Right lung (tissue), 5 donors: ENCODE measurements around the gene PHACTR1. TPM values are rescaled to one million over a fixed set of nuclear protein-coding genes. Genes with fewer than 3 reads are reported as not detected.

Source experiments
- DNase-seq, 2 donors: peaks; one replicate each; pipeline ENCODE4 v3.0.0-alpha.2; 2013
- polyA plus RNA-seq, 5 donors: library from polyadenylated mRNA; unstranded; fragments of 120-200 nt; gene quantifications; one replicate each; pipeline versions ENCODE4 v1.2.1 to v1.2.3, GENCODE V29; 2013; ENCODE audit warnings: inconsistent platforms in 1 of 5, low replicate concordance in 1 of 5; ENCODE audit not compliant: insufficient read length in 5 of 5, insufficient read depth in 1 of 5

Gene PHACTR1
- polyA plus RNA-seq, 5 donors = 11.1 to 16.5 (median 14.5) TPM

DNA sequence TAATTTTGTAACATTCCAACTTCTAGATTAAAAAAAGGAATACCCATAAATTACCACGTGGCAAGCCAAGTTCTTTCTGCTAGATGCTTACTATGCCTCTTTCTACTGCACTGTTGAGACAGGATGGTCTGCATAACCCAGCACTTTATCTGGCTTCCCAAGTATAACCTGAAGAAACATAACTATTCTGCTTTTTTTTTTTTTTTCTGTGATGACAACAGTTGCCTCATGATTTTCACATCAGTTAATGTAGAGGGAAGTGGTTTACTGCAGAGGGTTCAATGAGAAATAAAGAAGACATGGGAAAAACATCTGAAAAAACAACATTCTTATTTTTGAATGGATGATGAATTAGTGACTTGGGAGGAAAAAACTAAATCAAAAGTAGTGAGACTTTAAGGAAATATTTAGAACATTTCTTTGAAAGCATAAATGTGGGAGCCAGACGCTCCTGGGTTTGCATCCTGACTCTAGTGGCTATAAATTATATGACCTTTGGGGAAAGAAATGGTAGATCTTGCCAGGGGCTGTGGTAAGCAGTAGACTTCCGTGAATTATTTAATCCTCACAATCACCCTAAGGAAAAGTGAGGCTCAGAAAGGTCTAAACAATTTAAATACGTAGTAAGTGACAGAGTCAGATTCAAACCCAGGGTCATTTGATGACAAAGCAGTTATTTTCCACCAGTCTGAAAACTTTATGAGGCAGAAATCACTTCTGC is 230.7 kb downstream of the PHACTR1 start:
- no peak for DNase-seq

- DNase-seq = no peak
These were observed 231.4 kb downstream of the PHACTR1 start for GRCh38 chr6:12947967-12948366.

GRCh38 chr6:12950976-12951375 is 234.4 kb downstream of the PHACTR1 start:
- no peak for DNase-seq

GRCh38 chr6:12951415-12951814 is 234.8 kb downstream of the PHACTR1 start:
- no peak for DNase-seq

DNA sequence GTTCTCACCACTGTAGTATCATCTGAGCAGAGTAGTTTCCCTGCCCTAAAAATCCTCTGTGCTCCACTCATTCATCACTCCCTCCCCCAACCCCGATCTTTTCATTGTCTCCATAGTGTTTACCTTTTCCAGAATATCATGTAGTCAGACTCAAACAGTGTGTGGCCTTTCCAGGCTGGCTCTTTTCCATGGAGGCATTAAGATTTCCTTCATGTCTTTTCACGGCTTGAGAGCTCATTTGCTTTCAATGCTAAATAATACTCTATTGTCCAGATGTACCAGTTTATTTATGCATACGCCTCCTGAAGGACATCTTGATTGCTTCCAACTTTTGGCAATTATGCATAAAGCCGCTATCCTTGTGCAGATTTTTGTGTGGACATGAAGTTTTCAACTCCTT is 235.8 kb downstream of the PHACTR1 start:
- DNase-seq = no peak

DNA sequence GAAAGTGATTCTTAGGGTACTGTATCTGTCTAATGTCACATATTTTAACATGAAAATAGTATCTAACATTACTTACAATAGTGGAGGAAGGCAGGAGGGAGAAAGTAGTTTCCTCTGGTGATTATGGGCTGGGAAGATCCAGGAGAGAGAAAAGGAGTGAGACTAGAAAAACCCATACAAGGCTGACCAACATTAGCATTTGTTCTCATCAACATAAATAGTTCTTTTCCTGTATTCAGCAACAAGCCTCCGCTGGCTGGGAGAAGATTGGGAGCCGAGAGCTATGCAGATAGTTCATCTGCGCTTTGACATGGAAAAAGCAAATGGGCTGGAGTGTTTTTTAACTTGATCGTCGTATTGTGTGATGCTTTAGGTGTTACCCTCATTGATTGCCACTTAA is 239.4 kb downstream of the PHACTR1 start:
- no peak for DNase-seq

- DNase-seq = no peak
These were observed 240.4 kb downstream of the PHACTR1 start for GRCh38 chr6:12956991-12957320.

DNA sequence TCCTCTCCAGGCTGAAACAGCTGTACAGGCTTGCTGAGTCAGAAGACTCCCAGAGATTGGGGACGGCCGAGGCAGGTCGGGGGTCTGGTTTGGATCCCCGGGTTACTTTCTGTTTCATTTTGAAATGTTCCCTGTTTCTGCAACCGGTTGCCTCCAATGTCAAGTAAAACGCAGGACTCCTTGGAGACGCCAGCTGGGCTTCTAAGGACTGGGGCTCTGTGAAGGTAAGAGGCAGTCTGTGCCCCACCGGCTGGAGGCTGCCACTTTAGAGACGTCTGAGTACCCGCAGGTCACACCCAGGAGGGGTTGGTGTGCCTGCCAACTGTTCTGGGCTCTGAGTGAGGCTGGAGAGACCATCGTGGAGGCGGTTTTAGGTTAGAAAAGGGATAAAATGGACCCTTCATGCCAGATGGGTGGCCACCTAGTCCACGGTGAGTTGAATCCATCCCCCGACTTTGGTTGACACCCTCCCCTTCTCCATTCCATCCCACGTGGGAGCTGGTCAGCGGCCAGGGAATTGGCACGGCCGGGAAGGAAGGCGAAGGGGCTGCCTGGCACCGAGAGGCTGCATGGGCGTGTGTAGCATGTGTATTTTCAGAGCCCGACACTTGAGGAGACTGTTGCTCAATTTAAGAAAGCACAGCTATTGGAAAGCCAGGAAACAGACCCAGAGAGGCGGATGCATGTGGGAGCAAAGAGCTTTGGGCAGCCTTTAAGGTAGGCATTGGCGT is 240.9 kb downstream of the PHACTR1 start:
- DNase-seq = peak; percentile 66 to 67

GRCh38 chr6:12958052-12958706 is 241.6 kb downstream of the PHACTR1 start:
- no peak for DNase-seq

DNA sequence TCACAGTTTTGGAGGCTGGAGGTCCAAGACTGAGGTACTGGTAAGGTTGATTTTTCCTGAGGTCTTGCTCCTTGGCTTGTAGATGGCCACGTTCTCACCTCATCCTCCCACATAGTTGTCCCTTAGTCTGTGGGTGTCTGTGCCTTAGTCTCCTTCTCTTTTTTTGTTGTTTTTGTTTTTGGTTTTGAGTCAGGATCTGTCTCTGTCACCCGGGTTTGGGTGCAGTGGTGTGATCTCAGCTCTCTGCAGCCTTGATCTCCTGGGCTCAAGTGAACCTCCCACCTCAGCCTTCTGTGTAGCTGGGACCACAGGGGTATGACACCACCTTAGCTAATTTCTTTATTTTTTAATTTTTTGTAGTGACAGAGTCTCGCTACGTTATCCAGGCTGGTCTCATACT is 245.2 kb downstream of the PHACTR1 start:
- no peak for DNase-seq

- DNase-seq = no peak
These were observed 246.0 kb downstream of the PHACTR1 start for GRCh38 chr6:12962529-12962928.

GRCh38 chr6:12962987-12963386 is 246.4 kb downstream of the PHACTR1 start:
- no peak for DNase-seq

- peak in 1 of 2 donors; percentile 23 for DNase-seq
These were observed 247.0 kb downstream of the PHACTR1 start for GRCh38 chr6:12963567-12963966.

DNA sequence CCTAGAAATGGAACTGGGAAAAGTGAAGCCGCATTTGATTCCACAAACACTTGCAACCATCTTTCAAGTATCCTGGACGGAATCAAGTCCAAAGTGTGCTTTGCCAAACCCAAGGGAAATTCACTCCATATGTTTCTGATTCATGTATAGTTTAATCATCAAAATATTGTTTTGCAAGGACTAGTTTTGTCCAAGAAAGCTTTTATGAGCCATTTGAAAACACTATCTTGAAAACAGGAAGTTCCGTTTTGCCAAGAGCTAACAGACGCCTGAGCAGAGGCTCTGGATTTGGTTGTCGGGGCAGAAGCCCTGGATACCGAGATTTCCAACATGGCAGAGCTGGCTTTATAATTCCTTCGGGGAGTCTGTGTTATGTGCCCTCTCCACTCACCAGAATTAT is 251.1 kb downstream of the PHACTR1 start:
- no peak for DNase-seq

GRCh38 chr6:12968290-12968689 is 251.7 kb downstream of the PHACTR1 start:
- no peak for DNase-seq

DNA sequence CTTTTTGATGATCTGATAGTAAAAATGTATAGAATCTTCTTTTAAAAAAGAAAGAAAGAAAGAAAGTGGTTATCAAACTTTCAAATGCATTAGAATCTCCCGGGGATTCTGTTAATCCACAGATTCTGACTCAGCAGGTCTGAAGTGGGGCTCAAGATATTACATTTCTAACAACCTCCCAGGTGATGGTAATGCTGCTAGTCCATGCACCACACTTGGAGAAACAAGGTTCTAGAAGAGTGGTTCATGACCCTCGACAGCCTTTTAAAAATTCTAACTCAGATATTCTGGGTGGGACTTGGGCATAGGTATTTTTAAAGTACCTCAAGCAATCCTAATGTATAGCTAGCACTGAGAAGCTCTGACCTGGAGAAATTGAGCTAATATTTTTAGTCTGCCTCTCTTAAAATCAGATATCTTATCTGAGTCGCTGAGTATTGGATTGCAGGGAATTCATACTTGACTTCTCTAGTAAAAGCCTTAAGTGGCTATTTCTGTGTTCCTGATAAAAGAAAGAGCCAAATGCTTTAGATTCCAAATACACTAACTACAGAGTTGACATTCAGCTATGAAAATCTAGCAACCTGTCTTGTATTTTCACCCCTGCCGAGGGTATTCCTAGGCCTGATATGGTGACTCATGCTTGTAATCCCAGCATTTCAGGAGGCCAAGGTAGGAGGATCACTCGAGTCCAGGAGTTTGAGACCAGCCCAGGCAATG is 252.4 kb downstream of the PHACTR1 start:
- peak in 1 of 2 donors; percentile 17 for DNase-seq

- DNase-seq = no peak
These were observed 253.4 kb downstream of the PHACTR1 start for GRCh38 chr6:12969966-12970365.

DNA sequence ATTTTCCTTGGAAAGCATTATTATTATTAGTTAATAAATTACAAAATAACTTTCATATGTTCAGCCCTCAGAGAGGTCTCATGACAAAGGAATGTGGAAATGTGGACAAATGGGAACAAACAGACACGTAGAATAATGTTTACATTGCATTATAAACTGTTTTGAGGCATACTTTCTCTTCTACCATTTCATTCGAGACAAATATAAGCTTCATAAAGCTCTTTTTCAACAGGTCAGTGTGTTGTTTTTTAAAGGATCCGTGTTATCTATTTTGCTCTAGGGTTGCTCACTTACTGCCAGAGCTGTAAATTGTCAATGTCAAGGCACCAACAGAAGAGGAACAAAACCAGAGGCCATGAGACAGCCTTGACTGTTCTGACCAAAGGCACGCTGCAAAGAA is 256.8 kb downstream of the PHACTR1 start:
- DNase-seq = no peak

DNA sequence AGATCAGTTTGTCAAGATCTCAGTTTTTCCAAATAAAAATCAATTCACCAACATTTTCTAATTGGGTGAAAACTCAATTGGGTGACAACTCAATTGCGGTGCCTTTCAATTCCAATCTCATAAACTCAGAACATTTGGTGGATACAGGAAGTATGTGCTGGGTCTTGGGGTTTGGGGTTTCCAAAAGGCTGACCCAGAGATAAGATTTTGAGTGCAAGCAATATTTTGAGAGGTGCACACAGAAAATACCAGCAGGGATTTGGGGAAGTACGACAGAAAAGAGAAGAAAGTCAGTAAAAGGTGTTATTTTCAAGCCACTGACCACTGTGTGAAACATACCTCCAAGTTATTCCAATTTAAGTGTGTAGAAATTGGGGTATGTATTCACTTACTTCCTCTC is 258.0 kb downstream of the PHACTR1 start:
- no peak for DNase-seq

DNA sequence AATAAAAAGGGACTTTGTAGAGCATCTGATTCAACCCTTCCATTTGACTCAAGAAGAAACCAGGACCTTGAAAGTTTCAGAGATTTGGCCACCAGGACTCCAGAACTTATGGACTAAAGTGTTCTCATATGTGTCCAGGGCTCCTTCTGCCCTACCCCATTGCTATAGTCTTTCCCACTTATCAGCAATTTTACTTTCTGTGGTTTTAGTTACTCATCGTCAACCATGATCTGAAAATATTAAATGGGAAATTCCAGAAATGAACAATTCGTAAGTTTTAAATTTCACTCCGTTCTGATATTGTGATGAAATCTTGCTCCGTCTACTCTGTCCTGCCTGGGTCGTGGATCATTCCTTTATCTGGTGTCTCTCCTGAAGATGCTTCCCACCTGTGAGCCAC is 259.8 kb downstream of the PHACTR1 start:
- DNase-seq = no peak

DNA sequence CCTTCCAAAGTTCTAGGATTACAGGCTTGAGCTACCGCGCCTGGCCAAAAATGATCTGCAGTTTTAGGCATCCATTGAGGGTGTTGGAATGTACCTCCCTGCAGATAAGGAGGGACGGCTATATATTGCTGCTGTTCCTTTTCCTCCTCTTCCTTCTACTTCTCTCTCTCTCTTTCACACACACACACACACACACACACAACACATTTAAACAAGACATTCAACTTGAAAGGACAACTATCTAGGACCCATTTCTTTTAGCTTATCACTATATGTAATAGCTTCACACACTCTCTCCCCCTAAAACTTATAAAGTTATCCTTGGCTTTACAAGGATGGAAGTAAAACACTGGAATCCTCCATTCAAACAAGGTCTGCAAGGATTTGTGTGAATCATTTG is 260.6 kb downstream of the PHACTR1 start:
- DNase-seq = no peak

- no peak for DNase-seq
These were observed 261.2 kb downstream of the PHACTR1 start for GRCh38 chr6:12977806-12978205.
